Measurements from ENCODE around the gene ME2. TPM values are rescaled to one million over a fixed set of nuclear protein-coding genes. Genes with fewer than 3 reads are reported as not detected.

ME2 gene
- total and polyA plus RNA-seq, 2 donors (not counting 3 experiments of a cell fraction or from before 2014, with no cell fraction given), result 28.6 to 42.4 TPM

- BruUV-seq (replicated peaks), result no TSS peak
- Histone ChIP-seq H3K4me1 (ENCODE audit: control insufficient read depth, extremely low read depth, insufficient read depth, low read length) (no peaks in the 10 kb centered on the region), H3K9ac (replicated peaks; ENCODE audit: extremely low read depth, insufficient read depth, low read length) (no peak overlapping the region), H3K79me2 (ENCODE audit: control insufficient read depth, insufficient read depth, low read length) (peaks cover 9% of the 10 kb centered on the region), H3K9me3 (replicated peaks; ENCODE audit: control insufficient read depth, insufficient read depth, low read length) (no peaks in the 10 kb centered on the region), H3K4me2 (ENCODE audit: insufficient read depth, low read length) (no peak overlapping the region), H3K4me3 (replicated peaks in 1 of 3; ENCODE audit: insufficient read depth in 1 of 3, low read depth in 1 of 3, low read length in 3 of 3) (no peak overlapping the region), H3K36me3 (ENCODE audit: control insufficient read depth in 2 of 2, extremely low read depth in 1 of 2, insufficient read depth in 2 of 2, low read length in 2 of 2) (no peaks in the 10 kb centered on the region), H3K27me3 (ENCODE audit: control insufficient read depth in 2 of 2, insufficient read depth in 2 of 2, low read length in 2 of 2) (no peaks in the 10 kb centered on the region), H3K27ac (ENCODE audit: insufficient read depth, low read depth, low read length) (no peak overlapping the region), H2AFZ (ENCODE audit: low read depth, low read length) (no peak overlapping the region), H3K9me1 (replicated peaks; ENCODE audit: control insufficient read depth, extremely low read depth, insufficient read depth, low read length) (no peaks in the 10 kb centered on the region), H4K20me1 (replicated peaks; ENCODE audit: control insufficient read depth, extremely low read depth, insufficient read depth, low read length) (peaks cover 3% of the 10 kb centered on the region)
- POLR2A ChIA-PET, result no interaction called here
- FAIRE-seq, result no peak
- CTCF ChIA-PET, result interaction anchor here (0.5 to 1.6 kb wide), 4 partner anchors 10 to 134 kb away, joined by 3 read pairs; partner anchors contain the start of genes ME2 and SMAD4
- no peak for TF ChIP-seq POLR2AphosphoS5 (IDR thresholded peaks at IDR 0.05; ENCODE audit: insufficient read depth, low read depth, low read length)
- no peak for TF ChIP-seq MAX (IDR thresholded peaks at IDR 0.05; ENCODE audit: insufficient read depth, insufficient read length)
- TF ChIP-seq GATA2 (IDR thresholded peaks at IDR 0.05; ENCODE audit: insufficient read depth, insufficient read length, low read depth, low read length), result no peak
- no peak for TF ChIP-seq POLR2A (IDR thresholded peaks at IDR 0.05; ENCODE audit: low read depth, low read length)
- TF ChIP-seq CTCF (IDR thresholded peaks at IDR 0.05; ENCODE audit: extremely low read depth in 1 of 2, insufficient read depth in 1 of 2, low read depth in 1 of 2, low read length in 2 of 2), result no peak
- no peak for TF ChIP-seq MYC (IDR thresholded peaks at IDR 0.05; ENCODE audit: low read depth, low read length)
- no peak for TF ChIP-seq FOS (IDR thresholded peaks at IDR 0.05; ENCODE audit: borderline replicate concordance, insufficient read depth, low read length)
- DNase-seq (ENCODE audit: low read depth, low spot score), result no peak
- dilution Hi-C loops (cut with MboI; ENCODE audit: extremely low pct_ligation_motif_present, low sequenced_read_pairs), result no loop called here
- intact Hi-C loops (cut with micrococcal nuclease), result no loop called here
Observed at GRCh38 chr18:50896093-50896492, 17.2 kb downstream of the ME2 start.

All from endothelial cell of umbilical vein (primary cell).